IPS-20b (cell line): ENCODE measurements around the gene LCK.
A peak's percentile ranks its signal among the peaks of the same experiment; 100 is the strongest.
"Not testable (repeated sequence)": the region's sequence is repeated elsewhere in the genome, so short reads cannot be mapped to it uniquely, and the experiment has no call there.

Experiments used
- H3K27ac ChIP-seq: one replicate; pipeline ENCODE4 v1.5.1; 2013; ENCODE audit warnings: low read length
- H3K27me3 ChIP-seq: 2 replicates; pipeline ENCODE4 v1.6.1; 2013; ENCODE audit warnings: mild to moderate bottlenecking, low read length, inconsistent platforms; ENCODE audit not compliant: insufficient read depth
- H3K36me3 ChIP-seq: 2 replicates; pipeline ENCODE4 v1.6.1; 2013; ENCODE audit warnings: low read depth, mild to moderate bottlenecking, inconsistent platforms, low read length, moderate library complexity; ENCODE audit not compliant: insufficient read depth
- H3K4me1 ChIP-seq: 2 replicates; pipeline ENCODE4 v1.6.1; 2013; ENCODE audit warnings: mild to moderate bottlenecking, control low read depth, inconsistent platforms, low read length, moderate library complexity; ENCODE audit not compliant: insufficient read depth
- H3K4me3 ChIP-seq: 2 replicates; pipeline ENCODE4 v1.5.1; 2013; ENCODE audit warnings: mild to moderate bottlenecking, low read length, inconsistent platforms
- H3K9ac ChIP-seq: 2 replicates; pipeline ENCODE4 v1.6.1; 2013; ENCODE audit warnings: low read depth, mild to moderate bottlenecking, inconsistent platforms, low read length, moderate library complexity
- H3K9me3 ChIP-seq: 2 replicates; pipeline ENCODE4 v1.6.1; 2013; ENCODE audit warnings: mild to moderate bottlenecking, low read depth, low read length, inconsistent platforms; ENCODE audit not compliant: insufficient read depth

The LCK gene

DNA sequence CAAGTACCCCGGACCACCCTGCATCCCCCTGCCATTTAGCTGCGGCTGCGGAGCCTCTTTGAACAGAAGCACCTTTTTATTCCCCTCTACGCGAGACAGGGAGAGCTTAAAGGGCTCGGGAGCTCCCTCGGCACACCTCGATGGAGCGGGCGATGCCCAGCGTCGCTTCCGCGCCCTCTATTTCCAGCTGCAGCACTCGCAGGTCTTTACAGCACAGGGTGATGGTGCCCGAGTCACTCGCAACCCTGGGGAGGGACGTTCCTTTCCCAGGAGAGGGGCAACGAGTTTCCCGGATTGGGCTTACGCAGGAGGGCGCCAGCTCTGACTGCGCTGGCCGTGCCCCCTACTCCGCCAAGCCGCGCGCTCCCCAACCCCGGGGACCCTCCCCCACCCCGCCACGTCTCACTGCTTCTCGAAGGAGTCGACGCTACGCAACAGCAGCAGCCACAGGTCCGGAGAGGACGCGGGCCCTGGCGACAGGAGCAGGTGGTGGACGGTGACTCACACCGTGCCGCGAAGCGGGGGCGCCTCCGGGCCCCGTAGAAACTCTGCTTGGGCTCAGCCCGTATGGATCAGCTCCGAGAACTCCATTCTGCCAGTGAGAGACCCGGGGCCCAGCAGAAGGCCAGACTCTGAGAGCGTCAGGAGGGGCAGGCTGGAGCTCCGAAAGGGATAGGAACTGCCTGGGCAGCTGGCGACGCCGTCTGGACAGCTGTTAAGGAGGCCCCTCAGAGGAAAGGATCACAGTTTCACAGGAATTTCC, 9.9 kb upstream of the LCK start:
- no peak overlapping the region for H3K27ac ChIP-seq

DNA sequence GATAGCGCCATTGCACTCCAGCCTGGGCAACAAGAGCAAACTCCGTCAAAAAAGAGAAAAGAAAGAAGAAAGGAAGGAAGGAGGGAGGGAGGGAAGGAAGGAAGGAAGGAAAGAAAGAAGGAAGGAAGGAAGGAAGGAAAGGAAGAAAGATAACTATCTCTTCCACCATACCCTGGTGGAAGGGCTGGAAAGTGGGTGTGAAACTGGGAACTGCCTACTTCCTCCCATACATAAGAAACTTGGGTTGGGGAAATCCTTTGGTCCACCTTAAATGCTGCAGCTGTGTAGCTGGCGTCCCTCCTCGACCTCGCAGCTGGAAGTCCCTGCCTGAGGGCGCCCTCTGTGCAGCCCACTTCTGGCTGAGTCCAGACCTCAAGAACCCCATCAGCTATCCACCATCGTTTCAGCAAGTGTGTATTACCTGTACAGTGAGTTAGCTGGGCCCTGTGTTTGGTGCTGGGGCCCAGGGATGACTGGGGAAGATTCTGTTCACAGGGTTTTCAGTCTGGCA, 8.7 kb upstream of the LCK start:
- H3K4me3 ChIP-seq = no peak overlapping the region
- no peak overlapping the region for H3K9ac ChIP-seq
- H3K36me3 ChIP-seq = no peaks in the 10 kb centered on the region
- no peaks in the 10 kb centered on the region for H3K9me3 ChIP-seq
- no peak overlapping the region for H3K27ac ChIP-seq
- H3K4me1 ChIP-seq = peaks cover 3% of the 10 kb centered on the region; the same call in 1 of the 2 replicates
- no peaks in the 10 kb centered on the region; the same call in 1 of the 2 replicates for H3K27me3 ChIP-seq

More for the DNA sequence above, 9.9 kb upstream of the LCK start:
- Histone ChIP-seq H3K4me1 (peaks cover 3% of the 10 kb centered on the region; the same call in 1 of the 2 replicates), H3K9me3 (no peaks in the 10 kb centered on the region), H3K27me3 (no peaks in the 10 kb centered on the region; the same call in 1 of the 2 replicates), H3K9ac (peak overlapping the region; percentile 88), H3K4me3 (peak overlapping the region; percentile 88), H3K36me3 (peaks cover under 1% of the 10 kb centered on the region; the same call in 1 of the 2 replicates)

DNA sequence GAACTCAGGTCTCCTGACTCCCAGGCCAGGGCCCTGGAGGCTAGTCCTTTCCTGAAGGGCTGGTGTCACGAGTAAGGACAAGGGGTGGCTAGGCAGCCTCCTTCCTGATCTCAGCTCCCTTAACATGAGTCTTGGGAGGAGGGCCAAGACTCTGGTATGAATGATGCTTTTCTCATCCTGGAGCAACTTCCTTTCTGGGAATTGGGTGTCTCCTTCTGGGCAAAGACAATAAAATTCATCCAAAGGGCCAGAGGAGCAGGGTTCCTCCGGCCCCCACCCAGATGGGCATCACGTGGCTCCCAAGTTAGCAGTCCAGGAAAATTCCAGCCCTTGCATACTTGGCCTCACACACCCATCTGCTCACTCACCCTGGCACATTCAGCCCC, 4.2 kb upstream of the LCK start, which contains the start of gene FAM167B:
TSS of gene FAM167B (plus strand) at position 335 of the 386 bp plus-strand sequence. CDS start 200 bp downstream, outside the sequence.
- no peak within 1 kb of the TSS for H3K27ac ChIP-seq

DNA sequence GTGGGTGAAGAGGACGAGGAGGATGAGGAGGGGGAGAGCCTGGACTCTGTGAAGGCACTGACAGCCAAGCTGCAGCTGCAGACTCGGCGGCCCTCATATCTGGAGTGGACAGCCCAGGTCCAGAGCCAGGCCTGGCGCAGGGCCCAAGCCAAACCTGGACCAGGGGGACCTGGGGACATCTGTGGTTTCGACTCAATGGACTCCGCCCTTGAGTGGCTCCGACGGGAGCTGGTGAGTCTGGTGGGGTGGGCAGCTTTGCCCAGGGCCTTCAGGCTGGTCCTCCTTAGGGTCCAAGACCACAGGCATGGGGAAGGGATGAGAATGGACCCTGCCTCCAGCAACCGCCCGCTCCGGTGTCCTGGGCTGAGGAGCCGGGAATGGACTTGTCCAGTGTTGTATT, 3.6 kb upstream of the LCK start:
- Histone ChIP-seq H3K4me1 (peaks cover 17% of the 10 kb centered on the region; the same call in 1 of the 2 replicates), H3K27me3 (no peaks in the 10 kb centered on the region), H3K4me3 (no peak overlapping the region), H3K27ac (no peak overlapping the region), H3K36me3 (no peaks in the 10 kb centered on the region), H3K9ac (no peak overlapping the region), H3K9me3 (no peaks in the 10 kb centered on the region)

More for the DNA sequence above, 4.2 kb upstream of the LCK start, which contains the start of gene FAM167B:
- no peaks in the 10 kb centered on the region for H3K27me3 ChIP-seq
- H3K9me3 ChIP-seq = no peaks in the 10 kb centered on the region
- no peak within 1 kb of the TSS; the same call in 1 of the 2 replicates for H3K4me3 ChIP-seq
- H3K4me1 ChIP-seq = peaks cover 18% of the 10 kb centered on the region; the same call in 1 of the 2 replicates
- no peaks in the 10 kb centered on the region for H3K36me3 ChIP-seq
- no peak within 1 kb of the TSS for H3K9ac ChIP-seq

DNA sequence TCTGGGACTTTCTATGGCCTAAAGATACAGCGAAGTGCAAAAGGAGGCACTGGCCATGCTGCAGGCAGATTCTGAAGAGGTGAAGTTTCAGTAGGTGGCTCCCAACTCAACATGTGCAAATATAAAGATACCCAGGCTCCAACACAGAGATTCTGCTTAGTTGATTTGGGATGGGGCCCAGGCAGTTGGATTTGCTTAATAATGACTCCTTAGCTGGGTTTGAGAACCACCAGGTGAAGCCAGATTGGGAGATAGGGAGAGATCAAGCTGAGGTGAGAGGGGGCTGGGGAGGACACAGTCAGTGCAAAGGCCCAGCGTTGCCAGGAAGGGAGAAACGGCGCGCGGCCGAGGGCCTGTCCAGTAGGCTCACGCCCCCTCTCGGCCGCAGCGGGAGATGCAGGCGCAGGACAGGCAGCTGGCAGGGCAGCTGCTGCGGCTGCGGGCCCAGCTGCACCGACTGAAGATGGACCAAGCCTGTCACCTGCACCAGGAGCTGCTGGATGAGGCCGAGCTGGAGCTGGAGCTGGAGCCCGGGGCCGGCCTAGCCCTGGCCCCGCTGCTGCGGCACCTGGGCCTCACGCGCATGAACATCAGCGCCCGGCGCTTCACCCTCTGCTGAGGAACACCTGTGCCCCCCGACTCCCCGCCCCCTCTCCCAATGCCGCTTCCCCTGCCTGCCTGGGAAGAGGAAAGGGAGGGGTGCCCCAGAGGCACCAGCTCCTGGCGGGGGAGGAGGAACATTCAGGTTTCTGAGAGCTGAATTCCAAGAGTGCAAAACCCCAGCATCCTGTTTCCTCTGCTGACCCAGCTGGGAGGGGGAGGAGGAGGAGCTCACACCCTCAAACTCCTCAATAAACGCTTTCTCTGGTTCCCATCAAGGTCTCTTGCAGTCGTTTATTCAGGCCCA, 2.8 kb upstream of the LCK start:
- Histone ChIP-seq H3K9ac (peak overlapping the region; percentile 10; the same call in 1 of the 2 replicates), H3K27me3 (no peaks in the 10 kb centered on the region), H3K4me1 (peaks cover 15% of the 10 kb centered on the region; the same call in 1 of the 2 replicates), H3K4me3 (peak overlapping the region; percentile 45; the same call in 1 of the 2 replicates), H3K27ac (no peak overlapping the region), H3K9me3 (no peaks in the 10 kb centered on the region), H3K36me3 (no peaks in the 10 kb centered on the region)

DNA sequence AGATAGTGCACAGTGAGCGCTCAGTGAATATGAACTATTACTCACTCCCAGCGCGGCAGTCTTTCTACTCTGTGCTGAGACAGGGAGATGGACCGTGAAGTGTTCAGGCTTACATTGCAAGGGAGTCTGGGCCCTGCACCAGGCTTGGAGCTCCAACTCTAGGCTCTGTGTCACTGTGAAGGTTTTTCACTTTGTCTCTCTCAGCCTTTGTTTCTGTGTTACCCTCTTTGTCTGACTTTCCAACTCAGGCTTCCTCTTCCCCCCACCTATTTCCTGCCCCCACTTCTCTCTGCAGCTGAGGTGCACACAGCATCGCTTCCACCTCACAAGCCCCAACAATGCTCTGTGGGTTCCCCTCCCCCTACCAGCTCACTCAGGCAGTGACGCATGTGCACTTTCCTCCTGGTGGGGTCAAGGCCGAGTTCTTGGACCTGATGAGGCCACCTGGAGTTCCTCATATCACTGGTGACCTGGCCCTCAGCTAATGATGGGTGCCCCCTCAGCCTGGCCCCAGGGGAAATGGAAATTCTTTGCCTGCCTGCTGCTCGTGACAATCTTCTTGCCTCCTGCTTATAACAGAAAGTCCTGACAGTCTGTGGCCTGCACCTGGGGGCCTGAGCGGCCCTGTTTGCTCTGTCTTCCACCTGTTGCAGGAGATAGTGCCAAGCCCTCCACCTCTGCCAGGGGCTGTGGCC, 1.1 kb upstream of the LCK start:
- H3K36me3 ChIP-seq = no peaks in the 10 kb centered on the region
- H3K4me1 ChIP-seq = peaks cover 15% of the 10 kb centered on the region; the same call in 1 of the 2 replicates
- H3K9me3 ChIP-seq = no peaks in the 10 kb centered on the region
- H3K27ac ChIP-seq = no peak overlapping the region
- H3K4me3 ChIP-seq = no peak overlapping the region
- no peaks in the 10 kb centered on the region for H3K27me3 ChIP-seq
- H3K9ac ChIP-seq = peak overlapping the region; percentile 7; the same call in 1 of the 2 replicates

DNA sequence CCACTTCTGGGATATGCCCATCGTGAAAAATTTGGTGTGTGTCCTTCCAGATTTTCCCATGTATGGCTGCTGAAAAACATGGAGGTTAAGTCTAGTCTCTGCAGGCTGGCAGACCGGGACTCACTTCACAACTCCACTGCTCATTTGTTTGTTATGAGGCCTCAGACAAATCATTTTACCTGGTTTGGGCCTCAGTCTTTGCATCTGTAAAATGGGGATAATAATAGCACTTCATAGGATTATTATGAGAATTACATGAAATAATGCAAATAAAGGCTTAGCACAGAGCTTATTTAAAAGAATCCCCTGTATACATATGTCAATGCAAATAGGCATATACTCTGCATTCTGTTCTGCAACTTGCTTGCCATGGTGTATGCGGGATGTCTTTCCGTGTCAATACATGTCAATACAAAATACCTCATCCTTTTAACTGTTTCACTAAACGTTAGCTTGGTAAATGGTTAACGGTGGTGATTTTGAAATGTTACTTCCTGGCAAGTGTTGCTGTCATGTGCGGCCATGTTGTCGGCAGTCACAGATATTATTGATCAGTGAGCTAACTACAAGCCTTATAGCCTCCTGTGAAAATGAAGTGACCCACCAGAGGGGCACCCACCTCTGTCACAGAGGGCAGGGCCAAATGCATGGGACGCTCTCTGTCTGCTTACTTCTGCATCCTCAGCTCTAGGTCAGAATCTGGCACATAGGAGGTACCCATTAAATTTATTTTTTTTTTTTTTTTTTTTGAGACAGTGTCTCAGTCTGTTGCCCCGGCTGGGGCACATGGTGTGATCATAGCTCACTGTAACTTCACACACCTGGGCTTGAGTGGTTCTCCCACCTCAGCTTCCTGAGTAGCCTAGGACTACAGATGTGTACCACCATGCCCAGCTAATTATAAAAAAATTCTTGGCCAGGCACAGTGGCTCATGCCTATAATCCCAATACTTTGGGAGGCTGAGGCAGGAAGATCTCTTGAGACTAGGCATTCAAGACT, 4.3 kb downstream of the LCK start:
- H3K27ac ChIP-seq = no peak overlapping the region
- H3K4me3 ChIP-seq = no peak overlapping the region
- H3K4me1 ChIP-seq = peaks cover 3% of the 10 kb centered on the region; the same call in 1 of the 2 replicates
- no peaks in the 10 kb centered on the region for H3K9me3 ChIP-seq
- no peaks in the 10 kb centered on the region for H3K36me3 ChIP-seq
- H3K9ac ChIP-seq = no peak overlapping the region
- H3K27me3 ChIP-seq = no peaks in the 10 kb centered on the region

DNA sequence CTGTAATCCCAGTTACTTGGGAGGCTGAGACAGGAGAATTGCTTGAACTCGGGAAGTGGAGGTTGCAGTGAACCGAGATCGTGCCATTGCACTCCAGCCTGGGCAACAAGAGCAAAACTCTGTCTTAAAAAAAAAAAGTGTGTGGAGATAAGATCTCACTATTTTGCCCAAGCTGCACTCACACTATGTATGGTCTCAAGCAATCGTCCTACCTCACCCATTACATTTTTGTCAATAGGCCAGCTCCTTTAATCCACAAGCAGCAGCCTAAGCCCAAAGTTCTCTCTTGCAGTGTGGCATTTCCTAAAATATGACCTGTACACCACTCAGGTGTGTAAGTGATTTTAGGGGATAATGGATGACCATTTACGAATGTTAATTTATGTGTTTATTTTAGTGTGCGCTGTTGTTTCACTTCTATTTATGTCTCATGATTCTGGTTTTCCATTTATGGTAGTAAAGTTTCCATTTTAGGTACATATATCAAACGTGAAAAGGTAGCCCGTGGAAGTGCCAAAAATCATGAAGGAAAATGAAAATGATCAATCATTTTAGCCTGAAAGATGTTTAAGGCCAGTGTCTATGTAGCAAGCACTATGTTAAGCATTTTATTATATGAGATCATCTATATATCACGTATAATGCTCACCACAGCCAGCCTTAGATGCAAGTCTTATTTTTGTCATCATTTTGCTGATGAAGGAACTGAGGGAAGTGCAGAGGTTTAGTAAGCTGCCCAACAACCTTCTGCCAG, 5.6 kb downstream of the LCK start:
- no peak overlapping the region for H3K9ac ChIP-seq
- H3K27ac ChIP-seq = no peak overlapping the region
- H3K9me3 ChIP-seq = no peaks in the 10 kb centered on the region
- no peaks in the 10 kb centered on the region for H3K36me3 ChIP-seq
- no peaks in the 10 kb centered on the region for H3K4me1 ChIP-seq
- no peak overlapping the region for H3K4me3 ChIP-seq
- H3K27me3 ChIP-seq = no peaks in the 10 kb centered on the region

DNA sequence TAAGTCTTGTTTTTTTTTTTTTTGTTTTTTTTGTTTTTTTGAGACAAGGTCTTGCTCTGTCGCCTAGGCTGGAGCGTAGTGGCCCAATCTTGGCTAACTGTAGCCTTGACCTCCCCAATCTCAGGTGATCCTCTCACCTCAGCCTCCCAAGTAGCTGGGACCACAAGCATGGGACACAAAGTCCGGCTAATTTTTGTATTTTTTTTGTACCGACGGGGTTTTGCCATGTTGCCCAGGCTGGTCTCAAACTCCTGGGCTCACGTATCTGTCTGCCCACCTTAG, 6.1 kb downstream of the LCK start:
- Histone ChIP-seq H3K9me3 (no peaks in the 10 kb centered on the region), H3K4me3 (no peak overlapping the region), H3K4me1 (no peaks in the 10 kb centered on the region), H3K27me3 (no peaks in the 10 kb centered on the region), H3K9ac (no peak overlapping the region), H3K36me3 (no peaks in the 10 kb centered on the region), H3K27ac (no peak overlapping the region)

DNA sequence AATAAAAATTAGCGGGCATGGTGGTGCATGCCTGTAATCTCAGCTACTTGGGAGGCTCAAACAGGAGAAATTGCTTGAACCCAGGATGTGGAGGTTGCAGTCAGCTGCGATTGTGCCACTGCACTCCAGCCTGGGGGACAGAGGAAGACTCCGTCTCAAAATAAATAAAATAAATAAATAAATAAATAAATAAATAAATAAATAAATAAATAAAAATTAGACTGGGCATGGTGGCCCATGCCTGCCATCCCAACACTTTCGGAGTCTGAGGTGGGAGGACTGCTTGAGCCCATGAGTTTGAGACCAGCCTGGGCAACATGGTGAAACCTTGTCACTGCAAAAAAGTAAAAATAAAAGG, 12.2 kb downstream of the LCK start:
- H3K9ac ChIP-seq, H3K4me3 ChIP-seq, H3K9me3 ChIP-seq, H3K4me1 ChIP-seq, H3K36me3 ChIP-seq, H3K27ac ChIP-seq, H3K27me3 ChIP-seq: not testable (repeated sequence)
